Stomach (tissue), 9 donors: Measurements from ENCODE around the gene ENC1. TPM values are rescaled to one million over a fixed set of nuclear protein-coding genes. Genes with fewer than 3 reads are reported as not detected.

ENCODE experiments used
- DNase-seq, 2 donors: peaks; one replicate each; pipeline versions ENCODE4 v3.0.0 to v3.0.0-alpha.2; 2013 to 2019
- H3K27ac ChIP-seq, 5 donors: fragments of 200-600 bp in 4 of 5; sonication (generic) in 4 of 5; one replicate each; pipeline ENCODE4 v1.5.1; 2013 to 2019; ENCODE audit warnings: mild to moderate bottlenecking in 1 of 5, moderate library complexity in 1 of 5
- H3K27me3 ChIP-seq, 3 donors: fragments of 200-600 bp; sonication (generic); one replicate each; pipeline ENCODE4 v1.5.1; 2017 to 2019; ENCODE audit warnings: mixed run types in 1 of 3
- H3K36me3 ChIP-seq, 4 donors: fragments of 200-600 bp; sonication (generic); 1 replicate in 3 of 4; 2 replicates in 1 of 4; pipeline ENCODE4 v1.5.1; 2016 to 2019
- H3K4me1 ChIP-seq, 4 donors: fragments of 200-600 bp; sonication (generic); one replicate each; pipeline ENCODE4 v1.5.1; 2016 to 2019
- H3K4me3 ChIP-seq, 4 donors: fragments of 200-600 bp; sonication (generic) in 3 of 4; one replicate each; pipeline ENCODE4 v1.5.1; 2016 to 2019; ENCODE audit warnings: mild to moderate bottlenecking in 1 of 4
- H3K9me3 ChIP-seq, 4 donors: fragments of 200-600 bp; sonication (generic); one replicate each; pipeline ENCODE4 v1.5.1; 2016 to 2019
- CTCF ChIP-seq, 7 experiments: fragments of 450-650 bp in 4 of 7; fragments of 200-600 bp in 3 of 7; sonication (generic) in 3 of 7; IDR thresholded peaks; one replicate each; pipeline ENCODE4 v1.5.1; 2016 to 2019; ENCODE audit warnings: antibody characterized with exemption in 7 of 7, control low read depth in 2 of 7, mild to moderate bottlenecking in 1 of 7
- EP300 ChIP-seq: sonication (generic); formaldehyde crosslinking; IDR thresholded peaks from one replicate; pipeline ENCODE4 v1.6.1; 2017; ENCODE audit warnings: antibody characterized with exemption
- POLR2A ChIP-seq, 4 donors: fragments of 450-650 bp; IDR thresholded peaks; one replicate each; pipeline ENCODE4 v1.6.1; 2016; ENCODE audit warnings: antibody characterized with exemption in 4 of 4, control low read depth in 2 of 4, mild to moderate bottlenecking in 1 of 4, moderate library complexity in 1 of 4
- POLR2AphosphoS5 ChIP-seq, 3 donors: sonication (generic); formaldehyde crosslinking; IDR thresholded peaks; one replicate each; pipeline ENCODE4 v1.6.1; 2016; ENCODE audit warnings: antibody characterized with exemption in 3 of 3
- WGBS, 5 donors: extraction: QIAGEN DNeasy Blood & Tissue Kit in 3 of 5; methylation state at CpG; one replicate each; pipeline versions ENCODE4 v1.1.5 to v1.1.7; 2013 to 2018; 5-methylcytosine and 5-hydroxymethylcytosine counted together
- intact Hi-C: fragments of 100-400 bp; cut with DNase I; formaldehyde crosslinking; loops from one replicate; pipeline ENCODE4 v1.15.1; 2023; ENCODE audit warnings: low total_unique reads
- polyA plus RNA-seq, 3 donors: library from polyadenylated mRNA; stranded (reverse); fragments of 200-250 nt; gene quantifications; one replicate each; pipeline ENCODE4 v1.2.3, GENCODE V29; 2013
- total RNA-seq, 5 donors: library from RNA; depleted of rRNA; stranded (reverse); fragments of >200 nt; gene quantifications; one replicate each; pipeline versions ENCODE4 v1.1.0 to v1.2.3, GENCODE V29; 2014 to 2016
- donor health status: healthy with polysubstance abuse.
- donor health status: Bipolar disorder and iron deficiency.
- donor health status: healthy.

The ENC1 gene
- total and polyA plus RNA-seq, 8 donors, result 3.5 to 136 (median 14.0) TPM

GRCh38 chr5:74639807-74640449 lies 600 bp downstream of the ENC1 start:
- H3K27me3 ChIP-seq, result no peaks in the 10 kb centered on the region
- H3K4me3 ChIP-seq, result peak overlapping the region; percentile 51 to 80 (median 72)
- no peaks in the 10 kb centered on the region for H3K9me3 ChIP-seq
- DNase-seq, result peak; percentile 52 to 79
- TF ChIP-seq EP300 (no peak), POLR2A (IDR thresholded peaks at IDR 0.05) (no peak), CTCF (IDR thresholded peaks at IDR 0.05) (no peak), POLR2AphosphoS5 (IDR thresholded peaks at IDR 0.05) (no peak)
- H3K27ac ChIP-seq, result peak overlapping the region; percentile 82 to 94 (median 91)
- peaks cover 9 to 14% (median 12%) of the 10 kb centered on the region in 4 donors for H3K36me3 ChIP-seq
- intact Hi-C loops, result loop anchor here (10.0 kb wide), 1 partner anchor 605 kb away; no protein-coding TSS in a partner anchor
- WGBS, 5 donors, result 0 to 1% (median 0%) methylated on average over 33 to 57 of the region's 57 CpGs
- H3K4me1 ChIP-seq, result peaks cover 18 to 76% (median 56%) of the 10 kb centered on the region in 4 donors

GRCh38 chr5:74638970-74639806 lies 1.3 kb downstream of the ENC1 start:
- intact Hi-C loops, result no loop called here
- peak overlapping the region; percentile 51 to 80 (median 72) for H3K4me3 ChIP-seq
- H3K36me3 ChIP-seq, result peaks cover 15 to 21% (median 18%) of the 10 kb centered on the region in 4 donors
- H3K4me1 ChIP-seq, result peaks cover 18 to 83% (median 62%) of the 10 kb centered on the region in 4 donors
- H3K27ac ChIP-seq, result peak overlapping the region; percentile 82 to 94 (median 91)
- TF ChIP-seq CTCF (IDR thresholded peaks at IDR 0.05) (no peak), POLR2AphosphoS5 (IDR thresholded peaks at IDR 0.05) (no peak), EP300 (no peak), POLR2A (IDR thresholded peaks at IDR 0.05) (no peak)
- peak in 1 of 2 donors; percentile 48 for DNase-seq
- H3K9me3 ChIP-seq, result no peaks in the 10 kb centered on the region
- no peaks in the 10 kb centered on the region for H3K27me3 ChIP-seq
- WGBS, 5 donors, result 5 to 11% (median 11%) methylated on average over 10 of the region's 10 CpGs

- Histone ChIP-seq H3K27me3 (no peaks in the 10 kb centered on the region), H3K36me3 (peaks cover 15 to 27% (median 20%) of the 10 kb centered on the region in 4 donors), H3K27ac (peak overlapping the region in 4 of 5 donors; percentile 83 to 94 (median 92)), H3K4me1 (peaks cover 20 to 85% (median 68%) of the 10 kb centered on the region in 4 donors), H3K4me3 (peak overlapping the region; percentile 51 to 80 (median 72)), H3K9me3 (no peaks in the 10 kb centered on the region)
- 29 to 54% (median 48%) methylated on average over 1 of the region's 1 CpG for WGBS, 5 donors
- intact Hi-C loops, result no loop called here
- DNase-seq, result no peak
- TF ChIP-seq POLR2A (IDR thresholded peaks at IDR 0.05) (no peak), CTCF (IDR thresholded peaks at IDR 0.05) (no peak), POLR2AphosphoS5 (IDR thresholded peaks at IDR 0.05) (no peak), EP300 (no peak)
Observed at GRCh38 chr5:74638544-74638969, 2.0 kb downstream of the ENC1 start.

- intact Hi-C loops, result no loop called here
- Histone ChIP-seq H3K4me1 (peaks cover 19 to 88% (median 78%) of the 10 kb centered on the region in 4 donors), H3K27me3 (no peaks in the 10 kb centered on the region), H3K9me3 (no peaks in the 10 kb centered on the region), H3K4me3 (peak overlapping the region in 1 of 4 donors; percentile 5), H3K36me3 (peaks cover 15 to 29% (median 20%) of the 10 kb centered on the region in 4 donors), H3K27ac (peak overlapping the region in 1 of 5 donors; percentile 94)
- 39 to 53% (median 41%) methylated on average over 4 of the region's 4 CpGs for WGBS, 5 donors
- TF ChIP-seq EP300 (no peak), POLR2AphosphoS5 (IDR thresholded peaks at IDR 0.05) (peak in 1 of 3 donors; percentile 16), CTCF (IDR thresholded peaks at IDR 0.05) (no peak)
- DNase-seq, result peak in 1 of 2 donors; percentile 79
Observed at GRCh38 chr5:74636552-74636951, 4.0 kb downstream of the ENC1 start.
